HG03103 (cell line): ENCODE results near the gene RPL10A.

Source experiments
- ATAC-seq: cut with Tn5 transposase; IDR thresholded peaks from one replicate; pipeline ENCODE4 v1.9.1; 2021; ENCODE audit warnings: low read depth; ENCODE audit not compliant: unreplicated experiment

The RPL10A gene

GRCh38 chr6:35474131-35474941, 6.1 kb downstream of the RPL10A start:
- no peak for ATAC-seq

GRCh38 chr6:35474942-35475570, 6.9 kb downstream of the RPL10A start:
- ATAC-seq = no peak

- no peak for ATAC-seq
These were observed 7.4 kb downstream of the RPL10A start for GRCh38 chr6:35475573-35475972.

GRCh38 chr6:35476004-35476403, 7.8 kb downstream of the RPL10A start:
- no peak for ATAC-seq

GRCh38 chr6:35477028-35477427, 8.8 kb downstream of the RPL10A start:
- ATAC-seq = no peak

GRCh38 chr6:35477551-35478179, 9.5 kb downstream of the RPL10A start:
- no peak for ATAC-seq

- ATAC-seq = no peak
These were observed 10.1 kb downstream of the RPL10A start for GRCh38 chr6:35478259-35478658.

GRCh38 chr6:35480176-35480575, 12.0 kb downstream of the RPL10A start:
- ATAC-seq = no peak

- ATAC-seq = no peak
These were observed 13.0 kb downstream of the RPL10A start for GRCh38 chr6:35481226-35481625.

GRCh38 chr6:35483062-35483461, 14.9 kb downstream of the RPL10A start:
- ATAC-seq = no peak

- ATAC-seq = no peak
These were observed 15.3 kb downstream of the RPL10A start for GRCh38 chr6:35483490-35483889.

- ATAC-seq = no peak
These were observed 15.9 kb downstream of the RPL10A start for GRCh38 chr6:35483893-35484645.

- no peak for ATAC-seq
These were observed 16.8 kb downstream of the RPL10A start for GRCh38 chr6:35484921-35485392.

- ATAC-seq = no peak
These were observed 17.2 kb downstream of the RPL10A start for GRCh38 chr6:35485402-35485877.

- ATAC-seq = no peak
These were observed 18.1 kb downstream of the RPL10A start for GRCh38 chr6:35486005-35486925.

- no peak for ATAC-seq
These were observed 19.7 kb downstream of the RPL10A start for GRCh38 chr6:35487658-35488516.

- no peak for ATAC-seq
These were observed 20.3 kb downstream of the RPL10A start for GRCh38 chr6:35488517-35488862.

- no peak for ATAC-seq
These were observed 20.9 kb downstream of the RPL10A start for GRCh38 chr6:35489066-35489465.
